Trophoblast cell (in vitro differentiated cells and primary cell): ENCODE data around the gene CEP192.
A peak's percentile ranks its signal among the peaks of the same experiment; 100 is the strongest.

Source experiments
- DNase-seq, 2 donors: peaks; one replicate each; pipeline ENCODE4 v3.0.0-alpha.2; 2016
- H2AFZ ChIP-seq: 2 replicates; pipeline ENCODE4 v1.6.1; 2013; ENCODE audit warnings: low read length, moderate library complexity, mild to moderate bottlenecking; ENCODE audit not compliant: insufficient read depth, poor library complexity
- H2AK5ac ChIP-seq: 2 replicates; pipeline ENCODE4 v1.6.1; 2013; ENCODE audit warnings: mild to moderate bottlenecking, low read length
- H2BK120ac ChIP-seq: 2 replicates; pipeline ENCODE4 v1.6.1; 2013; ENCODE audit warnings: low read length, mild to moderate bottlenecking, moderate library complexity; ENCODE audit not compliant: insufficient read depth, poor library complexity
- H2BK12ac ChIP-seq: 2 replicates; pipeline ENCODE4 v1.6.1; 2013; ENCODE audit warnings: mild to moderate bottlenecking, low read length, moderate library complexity
- H2BK5ac ChIP-seq: 2 replicates; pipeline ENCODE4 v1.6.1; 2013; ENCODE audit warnings: low read length, low read depth, moderate library complexity, mild to moderate bottlenecking; ENCODE audit not compliant: poor library complexity
- H3K14ac ChIP-seq: 2 replicates; pipeline ENCODE4 v1.6.1; 2013; ENCODE audit warnings: mild to moderate bottlenecking, low read length
- H3K18ac ChIP-seq: 2 replicates; pipeline ENCODE4 v1.6.1; 2013; ENCODE audit warnings: mild to moderate bottlenecking, low read length
- H3K23ac ChIP-seq: 2 replicates; pipeline ENCODE4 v1.6.1; 2013; ENCODE audit warnings: low read length
- H3K27ac ChIP-seq: 2 replicates; pipeline ENCODE4 v1.5.1; 2013; ENCODE audit warnings: low read depth, mild to moderate bottlenecking, inconsistent platforms, low read length, moderate library complexity
- H3K27me3 ChIP-seq: 2 replicates; pipeline ENCODE4 v1.6.1; 2013; ENCODE audit warnings: inconsistent platforms, mild to moderate bottlenecking, low read length, moderate library complexity; ENCODE audit not compliant: insufficient read depth
- H3K36me3 ChIP-seq, 2 experiments: 1 replicate in 1 of 2; 2 replicates in 1 of 2; pipeline ENCODE4 v1.6.1; 2013; ENCODE audit warnings: low read length in 2 of 2, mild to moderate bottlenecking in 2 of 2, moderate library complexity in 1 of 2; ENCODE audit not compliant: insufficient read depth in 2 of 2, control insufficient read depth in 1 of 2
- H3K4ac ChIP-seq: 2 replicates; pipeline ENCODE4 v1.6.1; 2013; ENCODE audit warnings: low read depth, mild to moderate bottlenecking, low read length, moderate library complexity
- H3K4me1 ChIP-seq, 2 experiments: 1 replicate in 1 of 2; 2 replicates in 1 of 2; pipeline ENCODE4 v1.6.1; 2013; ENCODE audit warnings: low read length in 2 of 2, mild to moderate bottlenecking in 2 of 2, moderate library complexity in 1 of 2; ENCODE audit not compliant: insufficient read depth in 2 of 2, control insufficient read depth in 1 of 2
- H3K4me2 ChIP-seq: 2 replicates; pipeline ENCODE4 v1.6.1; 2013; ENCODE audit warnings: inconsistent platforms, mild to moderate bottlenecking, low read length, moderate library complexity
- H3K4me3 ChIP-seq: 2 replicates; pipeline ENCODE4 v1.5.1; 2013; ENCODE audit warnings: mild to moderate bottlenecking, low read depth, low read length, inconsistent platforms
- H3K79me1 ChIP-seq: one replicate; pipeline ENCODE4 v1.6.1; 2013; ENCODE audit warnings: low read length
- H3K79me2 ChIP-seq: 2 replicates; pipeline ENCODE4 v1.6.1; 2013; ENCODE audit warnings: low read length, mild to moderate bottlenecking; ENCODE audit not compliant: control insufficient read depth, insufficient read depth, poor library complexity
- H3K9ac ChIP-seq: 2 replicates; pipeline ENCODE4 v1.6.1; 2013; ENCODE audit warnings: mild to moderate bottlenecking, low read length
- H3K9me3 ChIP-seq: 2 replicates; pipeline ENCODE4 v1.6.1; 2013; ENCODE audit warnings: low read depth, mild to moderate bottlenecking, control low read depth, inconsistent platforms, low read length; ENCODE audit not compliant: insufficient read depth
- H4K12ac ChIP-seq: 2 replicates; pipeline ENCODE4 v1.6.1; 2013; ENCODE audit warnings: low read depth, mild to moderate bottlenecking, low read length, moderate library complexity
- H4K8ac ChIP-seq: 2 replicates; pipeline ENCODE4 v1.6.1; 2013; ENCODE audit warnings: low read depth, mild to moderate bottlenecking, low read length, moderate library complexity
- H4K91ac ChIP-seq: one replicate; pipeline ENCODE4 v1.6.1; 2013; ENCODE audit warnings: low read depth, mild to moderate bottlenecking, low read length, moderate library complexity
- WGBS: extraction: QIAGEN DNeasy Blood & Tissue Kit; methylation state at CpG from one replicate; pipeline ENCODE4 v1.1.7; 2013; ENCODE audit warnings: missing lambda C conversion rate; ENCODE audit not compliant: insufficient read length, insufficient coverage; ENCODE audit errors: extremely low coverage; 5-methylcytosine and 5-hydroxymethylcytosine counted together

The CEP192 gene

DNA sequence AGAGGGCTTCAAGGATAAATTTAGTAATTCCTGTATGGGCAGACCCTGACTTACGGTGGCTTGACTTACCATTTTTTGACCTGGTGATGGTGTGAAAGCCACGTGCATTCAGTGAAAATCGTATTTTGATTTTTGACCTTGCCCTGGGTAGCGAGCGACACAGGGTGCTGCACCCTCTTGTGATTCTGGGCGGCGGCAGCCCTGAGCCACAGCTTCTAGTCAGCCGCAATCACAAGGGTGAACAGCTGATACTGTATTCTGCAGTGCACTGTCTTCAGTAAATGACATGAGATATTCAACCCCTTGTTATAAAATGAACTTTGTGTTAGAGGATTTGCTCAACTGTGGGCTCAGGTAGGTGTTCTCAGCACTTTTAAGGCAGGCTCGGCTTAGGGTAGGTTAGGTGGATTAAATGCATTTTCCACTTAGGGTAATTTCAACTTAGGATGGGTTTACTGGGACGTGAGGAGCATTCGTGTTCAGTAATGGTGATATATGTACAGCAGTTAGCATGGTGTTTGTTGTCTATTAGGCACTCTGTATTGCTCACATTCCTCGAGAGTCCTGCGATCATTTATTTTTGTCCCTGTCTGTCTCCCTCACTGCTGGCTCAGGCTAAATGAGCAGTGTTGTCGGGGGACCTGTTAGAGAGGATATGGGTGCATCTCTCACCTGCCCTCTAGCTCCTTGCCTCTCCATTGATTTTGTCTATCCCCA is 109.9 kb downstream of the CEP192 start:
- peaks cover 32 to 52% of the 10 kb centered on the region in 2 experiments for H3K36me3 ChIP-seq

DNA sequence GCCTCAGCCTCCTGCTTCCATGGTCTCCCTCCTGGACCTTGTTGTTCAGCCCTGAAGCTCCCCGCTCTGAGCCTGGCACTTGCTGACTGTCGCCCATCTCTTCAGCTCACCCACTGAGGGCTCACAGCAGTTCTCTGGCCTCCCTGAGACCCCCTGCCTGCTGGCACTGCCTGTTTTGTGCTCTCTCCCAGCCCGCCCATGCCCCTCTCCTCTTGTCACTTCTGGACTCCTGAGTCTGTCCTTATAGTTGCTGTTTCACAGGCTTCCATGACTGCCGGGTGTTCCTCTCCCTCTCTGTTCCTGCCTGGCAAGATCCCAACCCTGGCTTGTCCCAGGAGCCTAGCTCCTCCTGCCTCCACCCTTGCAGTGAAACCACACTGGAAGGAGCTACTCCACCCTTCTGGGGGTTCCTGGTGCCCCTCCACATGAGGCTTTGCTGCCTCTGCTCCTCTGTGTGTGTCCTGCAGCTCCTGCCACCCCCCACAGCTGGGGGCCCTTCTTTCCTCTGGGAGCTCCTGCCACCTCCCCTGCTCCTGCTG is 110.6 kb downstream of the CEP192 start:
- Histone ChIP-seq H3K14ac (no peak overlapping the region), H2BK120ac (no peak overlapping the region), H3K27ac (no peak overlapping the region), H3K9me3 (peaks cover 5% of the 10 kb centered on the region), H3K4me2 (no peak overlapping the region), H3K4me3 (no peak overlapping the region), H3K4ac (no peak overlapping the region), H3K9ac (no peak overlapping the region), H4K8ac (no peak overlapping the region), H4K91ac (no peak overlapping the region), H3K79me1 (no peaks in the 10 kb centered on the region), H3K4me1 (no peaks in the 10 kb centered on the region), H3K23ac (no peak overlapping the region), H3K18ac (no peak overlapping the region), H2BK12ac (no peak overlapping the region), H3K79me2 (no peaks in the 10 kb centered on the region), H2BK5ac (no peak overlapping the region), H2AK5ac (no peak overlapping the region), H3K36me3 (peaks cover 31 to 51% of the 10 kb centered on the region in 2 experiments), H2AFZ (no peak overlapping the region), H3K27me3 (no peaks in the 10 kb centered on the region), H4K12ac (no peak overlapping the region)
- DNase-seq = no peak
- WGBS = no CpG with 5 or more reads among the region's 4 CpGs

More for the DNA sequence above, 109.9 kb downstream of the CEP192 start:
- no peak overlapping the region for H2BK120ac ChIP-seq
- no peak overlapping the region for H2BK12ac ChIP-seq
- no peak overlapping the region for H2BK5ac ChIP-seq
- no peak overlapping the region for H3K9ac ChIP-seq
- no peak overlapping the region for H2AFZ ChIP-seq
- H3K4me1 ChIP-seq = no peaks in the 10 kb centered on the region
- no peak overlapping the region for H3K18ac ChIP-seq
- H3K27ac ChIP-seq = no peak overlapping the region
- no peak overlapping the region for H3K23ac ChIP-seq
- peaks cover 4% of the 10 kb centered on the region for H3K9me3 ChIP-seq
- H4K8ac ChIP-seq = no peak overlapping the region
- no peak overlapping the region for H4K12ac ChIP-seq
- no peaks in the 10 kb centered on the region for H3K79me2 ChIP-seq
- no peaks in the 10 kb centered on the region for H3K79me1 ChIP-seq
- no peak overlapping the region for H4K91ac ChIP-seq
- H3K14ac ChIP-seq = no peak overlapping the region
- DNase-seq = no peak
- H3K4me3 ChIP-seq = no peak overlapping the region
- H3K4me2 ChIP-seq = no peak overlapping the region
- H3K4ac ChIP-seq = no peak overlapping the region
- WGBS = no CpG with 5 or more reads among the region's 14 CpGs
- no peaks in the 10 kb centered on the region for H3K27me3 ChIP-seq
- H2AK5ac ChIP-seq = no peak overlapping the region

DNA sequence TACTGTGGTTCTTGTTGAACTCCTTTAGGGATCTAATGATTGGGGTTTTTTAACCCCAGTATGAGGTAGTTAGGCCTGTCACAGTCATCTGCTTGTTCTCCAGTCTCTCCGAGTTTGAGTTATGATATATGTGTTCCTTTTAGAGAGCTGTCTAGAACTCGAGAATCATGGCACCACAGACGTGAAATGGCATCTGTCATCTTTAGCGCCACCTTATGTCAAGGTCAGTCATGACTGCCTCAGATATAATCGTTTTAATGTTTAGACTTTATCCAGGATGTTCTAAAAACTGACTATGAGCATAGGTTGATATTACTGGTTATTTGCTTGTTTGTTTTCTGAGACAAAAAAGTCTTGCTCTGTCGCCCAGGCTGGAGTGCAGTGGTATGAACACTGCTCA is 112.2 kb downstream of the CEP192 start:
- Histone ChIP-seq H3K4ac (no peak overlapping the region), H3K79me1 (no peaks in the 10 kb centered on the region), H3K4me3 (no peak overlapping the region), H3K27me3 (no peaks in the 10 kb centered on the region), H3K27ac (no peak overlapping the region), H2BK120ac (no peak overlapping the region), H2AK5ac (no peak overlapping the region), H3K23ac (no peak overlapping the region), H2BK5ac (no peak overlapping the region), H3K18ac (no peak overlapping the region), H4K91ac (no peak overlapping the region), H3K9ac (no peak overlapping the region), H3K14ac (no peak overlapping the region), H3K36me3 (peaks cover 29 to 50% of the 10 kb centered on the region in 2 experiments), H4K12ac (no peak overlapping the region), H3K4me2 (no peak overlapping the region), H3K79me2 (no peaks in the 10 kb centered on the region), H3K9me3 (peaks cover 3% of the 10 kb centered on the region), H4K8ac (no peak overlapping the region), H3K4me1 (no peaks in the 10 kb centered on the region), H2BK12ac (no peak overlapping the region), H2AFZ (no peak overlapping the region)
- peak in 1 of 2 donors; percentile 51 for DNase-seq
- no CpG with 5 or more reads among the region's 6 CpGs for WGBS

DNA sequence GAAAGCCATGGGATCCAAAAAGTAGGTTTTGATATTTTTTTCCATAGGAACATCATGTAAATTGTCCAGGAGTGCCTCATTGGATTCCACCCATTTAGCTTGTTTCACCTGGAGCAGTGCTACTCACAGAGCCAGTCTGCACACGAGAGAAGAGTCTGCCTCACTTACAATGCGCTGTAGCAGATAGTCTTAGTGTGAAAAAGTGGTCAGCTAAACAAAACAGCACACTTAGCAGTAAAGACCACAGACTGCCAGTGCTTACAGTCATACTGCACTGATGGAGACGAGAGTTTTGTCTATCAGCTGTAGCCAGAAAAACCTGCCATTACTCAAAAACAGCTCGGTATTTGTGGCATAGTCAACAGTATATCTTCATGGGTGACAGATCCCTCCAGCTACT is 113.9 kb downstream of the CEP192 start:
- H3K4me1 ChIP-seq = no peaks in the 10 kb centered on the region
- H4K8ac ChIP-seq = no peak overlapping the region
- H3K18ac ChIP-seq = no peak overlapping the region
- H2BK120ac ChIP-seq = no peak overlapping the region
- H3K79me2 ChIP-seq = no peaks in the 10 kb centered on the region
- H3K23ac ChIP-seq = no peak overlapping the region
- no peak overlapping the region for H3K9ac ChIP-seq
- H3K79me1 ChIP-seq = no peaks in the 10 kb centered on the region
- H3K4me2 ChIP-seq = no peak overlapping the region
- no peak for DNase-seq
- no peak overlapping the region for H2BK12ac ChIP-seq
- no peak overlapping the region for H3K27ac ChIP-seq
- H2BK5ac ChIP-seq = no peak overlapping the region
- no peak overlapping the region for H4K12ac ChIP-seq
- H3K36me3 ChIP-seq = peaks cover 25 to 53% of the 10 kb centered on the region in 2 experiments
- no peak overlapping the region for H3K14ac ChIP-seq
- peaks cover 3% of the 10 kb centered on the region for H3K9me3 ChIP-seq
- no peak overlapping the region for H4K91ac ChIP-seq
- no peaks in the 10 kb centered on the region for H3K27me3 ChIP-seq
- no CpG with 5 or more reads among the region's 4 CpGs for WGBS
- H3K4me3 ChIP-seq = no peak overlapping the region
- H2AK5ac ChIP-seq = no peak overlapping the region
- no peak overlapping the region for H3K4ac ChIP-seq
- no peak overlapping the region for H2AFZ ChIP-seq
